Natural killer cell (primary cell): ENCODE measurements around the gene TAP1. TPM values are rescaled to one million over a fixed set of nuclear protein-coding genes. Genes with fewer than 3 reads are reported as not detected.
A peak's percentile ranks its signal among the peaks of the same experiment; 100 is the strongest.

ENCODE experiments used
- ATAC-seq, 3 donors: fragments of 150-1000 bp in 2 of 3; fragments of 200-7000 bp in 1 of 3; cut with Tn5 transposase; 1 replicate in 1 of 3; 2 replicates in 2 of 3; pipeline ENCODE4 v1.10.0; 2021; ENCODE audit warnings: mild to moderate bottlenecking in 2 of 3, moderate library complexity in 2 of 3
- DNase-seq, 2 donors: peaks; one replicate each; pipeline versions ENCODE4 v3.0.0 to v3.0.0-alpha.2; 2013 to 2021; ENCODE audit warnings: mixed read lengths in 1 of 2
- H3K27ac ChIP-seq: one replicate; pipeline ENCODE4 v1.5.1; 2013; ENCODE audit warnings: mild to moderate bottlenecking, low read length
- H3K27me3 ChIP-seq: one replicate; pipeline ENCODE4 v1.6.1; 2013; ENCODE audit warnings: low read length; ENCODE audit not compliant: control insufficient read depth, insufficient read depth
- H3K36me3 ChIP-seq: one replicate; pipeline ENCODE4 v1.6.1; 2013; ENCODE audit warnings: low read length; ENCODE audit not compliant: control insufficient read depth, insufficient read depth
- H3K4me1 ChIP-seq: one replicate; pipeline ENCODE4 v1.6.1; 2013; ENCODE audit warnings: low read length; ENCODE audit not compliant: control insufficient read depth, insufficient read depth
- H3K4me3 ChIP-seq: one replicate; pipeline ENCODE4 v1.5.1; 2013; ENCODE audit warnings: low read length
- H3K9me3 ChIP-seq: one replicate; pipeline ENCODE4 v1.6.1; 2013; ENCODE audit warnings: low read length; ENCODE audit not compliant: control insufficient read depth, insufficient read depth
- H3K27ac Mint-ChIP-seq, 2 donors: one replicate each; pipeline ENCODE4 v1.8.0; 2022; ENCODE audit warnings: mild to moderate bottlenecking in 2 of 2, mixed read lengths in 2 of 2, moderate library complexity in 1 of 2
- H3K27me3 Mint-ChIP-seq, 2 donors: one replicate each; pipeline ENCODE4 v1.8.0; 2022; ENCODE audit warnings: low read depth in 2 of 2, mixed read lengths in 2 of 2
- H3K36me3 Mint-ChIP-seq: one replicate; pipeline ENCODE4 v1.8.0; 2022; ENCODE audit warnings: mixed read lengths
- H3K4me1 Mint-ChIP-seq, 2 donors: one replicate each; pipeline ENCODE4 v1.8.0; 2022; ENCODE audit warnings: mixed read lengths in 2 of 2
- H3K4me3 Mint-ChIP-seq: one replicate; pipeline ENCODE4 v1.8.0; 2022; ENCODE audit warnings: mild to moderate bottlenecking, moderate library complexity, mixed read lengths
- H3K9me3 Mint-ChIP-seq, 2 donors: one replicate each; pipeline ENCODE4 v1.8.0; 2022; ENCODE audit warnings: mixed read lengths in 2 of 2
- CTCF ChIP-seq: fragments of 200-600 bp; IDR thresholded peaks from one replicate; pipeline ENCODE4 v1.8.0; 2022; ENCODE audit warnings: antibody characterized with exemption
- WGBS: methylation state at CpG from one replicate; pipeline ENCODE4 v1.1.7; 2013; ENCODE audit warnings: missing lambda C conversion rate; ENCODE audit not compliant: insufficient coverage; 5-methylcytosine and 5-hydroxymethylcytosine counted together
- intact Hi-C: fragments of 100-400 bp; cut with micrococcal nuclease; formaldehyde crosslinking; loops from one replicate; pipeline ENCODE4 v1.14.2; 2022
- total RNA-seq, 4 donors: library from RNA; stranded (reverse); fragments of 120-200 nt in 1 of 4; gene quantifications; one replicate each; pipeline versions ENCODE4 v1.2.3 to v1.2.4, GENCODE V29; 2013 to 2022

TAP1 gene
- 100 to 1,000 TPM; 134 to 193 (median 179) TPM for total RNA-seq
- total RNA-seq (2013), result 163 TPM

GRCh38 chr6:32853541-32854375 lies at the start of gene TAP1, which contains the start of gene PSMB9:
Gene TAP1 (minus strand): TSS chr6:32853704. CDS start chr6:32853636, 68 bp downstream.
Gene PSMB9 (plus strand): TSS chr6:32854192. CDS start chr6:32854230, 38 bp downstream.
- H3K36me3 ChIP-seq, result peaks cover 60% of the 10 kb centered on the region
- peaks cover 32% of the 10 kb centered on the region for H3K36me3 Mint-ChIP-seq
- peak within 1 kb of the TSS; percentile 99 for H3K27ac ChIP-seq
- peak within 1 kb of the TSS; percentile 100 for H3K27ac Mint-ChIP-seq
- peak within 1 kb of the TSS; percentile 95 for H3K4me3 ChIP-seq
- H3K4me3 Mint-ChIP-seq, result peak within 1 kb of the TSS; percentile 99
- H3K4me1 Mint-ChIP-seq, result peaks cover 73 to 84% of the 10 kb centered on the region in 2 donors
- DNase-seq (peak; percentile 90 to 98), ATAC-seq (peak; percentile 76 to 92 (median 80))
- peak; percentile 78 for TF ChIP-seq CTCF
- no peaks in the 10 kb centered on the region for H3K27me3 Mint-ChIP-seq
- peaks cover 65% of the 10 kb centered on the region for H3K4me1 ChIP-seq
- under 1% methylated on average over 68 of the region's 68 CpGs for WGBS
- H3K9me3 ChIP-seq, result no peaks in the 10 kb centered on the region
- H3K27me3 ChIP-seq, result no peaks in the 10 kb centered on the region
- no peaks in the 10 kb centered on the region for H3K9me3 Mint-ChIP-seq
- intact Hi-C loops, result loop anchor here (1.0 to 5.0 kb wide), 4 partner anchors 9 to 349 kb away; partner anchors contain the start of genes HSD17B8, PSMB8, RXRB and SLC39A7

- peaks cover 26% of the 10 kb centered on the region for H3K4me1 ChIP-seq
- no peaks in the 10 kb centered on the region for H3K27me3 Mint-ChIP-seq
- H3K27ac Mint-ChIP-seq, result peak overlapping the region; percentile 91 to 97
- intact Hi-C loops, result loop anchor here (2.0 kb wide), 1 partner anchor 78 kb away; no protein-coding TSS in a partner anchor
- peak overlapping the region; percentile 98 for H3K4me3 Mint-ChIP-seq
- peak overlapping the region; percentile 88 for H3K4me3 ChIP-seq
- H3K4me1 Mint-ChIP-seq, result peaks cover 42 to 47% of the 10 kb centered on the region in 2 donors
- no peak for TF ChIP-seq CTCF
- ATAC-seq (peak; percentile 11 to 31 (median 23)), DNase-seq (no peak)
- 0% methylated on average over 8 of the region's 8 CpGs for WGBS
- no peaks in the 10 kb centered on the region for H3K27me3 ChIP-seq
- no peaks in the 10 kb centered on the region for H3K36me3 Mint-ChIP-seq
- H3K27ac ChIP-seq, result peak overlapping the region; percentile 95
- no peaks in the 10 kb centered on the region for H3K9me3 Mint-ChIP-seq
- no peaks in the 10 kb centered on the region for H3K9me3 ChIP-seq
- H3K36me3 ChIP-seq, result no peaks in the 10 kb centered on the region
These were observed 41.5 kb upstream of the TAP1 start for GRCh38 chr6:32895006-32895345.

GRCh38 chr6:32894085-32895005 lies 40.8 kb upstream of the TAP1 start:
- TF ChIP-seq CTCF, result no peak
- H3K27me3 Mint-ChIP-seq, result no peaks in the 10 kb centered on the region
- no peaks in the 10 kb centered on the region for H3K36me3 ChIP-seq
- ATAC-seq (peak; percentile 97 to 99 (median 98)), DNase-seq (peak; percentile 94 to 97)
- no peaks in the 10 kb centered on the region for H3K36me3 Mint-ChIP-seq
- H3K27ac Mint-ChIP-seq, result peak overlapping the region; percentile 91 to 97
- no peaks in the 10 kb centered on the region for H3K9me3 Mint-ChIP-seq
- peaks cover 26% of the 10 kb centered on the region for H3K4me1 ChIP-seq
- peak overlapping the region; percentile 95 for H3K27ac ChIP-seq
- H3K4me1 Mint-ChIP-seq, result peaks cover 42 to 47% of the 10 kb centered on the region in 2 donors
- H3K27me3 ChIP-seq, result no peaks in the 10 kb centered on the region
- whole genome bisulfite sequencing, result under 1% methylated on average over 61 of the region's 61 CpGs
- peak overlapping the region; percentile 98 for H3K4me3 Mint-ChIP-seq
- no peaks in the 10 kb centered on the region for H3K9me3 ChIP-seq
- intact Hi-C loops, result loop anchor here (2.0 to 5.0 kb wide), 2 partner anchors 48 to 78 kb away; partner anchors contain the start of gene HLA-DMB
- peak overlapping the region; percentile 88 for H3K4me3 ChIP-seq
